Measurements from ENCODE around the gene RBFA. TPM values are rescaled to one million over a fixed set of nuclear protein-coding genes. Genes with fewer than 3 reads are reported as not detected.

RBFA gene, protein sequence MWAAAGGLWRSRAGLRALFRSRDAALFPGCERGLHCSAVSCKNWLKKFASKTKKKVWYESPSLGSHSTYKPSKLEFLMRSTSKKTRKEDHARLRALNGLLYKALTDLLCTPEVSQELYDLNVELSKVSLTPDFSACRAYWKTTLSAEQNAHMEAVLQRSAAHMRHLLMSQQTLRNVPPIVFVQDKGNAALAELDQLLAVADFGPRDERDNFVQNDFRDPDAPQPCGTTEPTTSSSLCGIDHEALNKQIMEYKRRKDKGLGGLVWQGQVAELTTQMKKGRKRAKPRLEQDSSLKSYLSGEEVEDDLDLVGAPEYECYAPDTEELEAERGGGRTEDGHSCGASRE
- total RNA-seq: 32.1 and 42.8 TPM in 2 replicates

DNA sequence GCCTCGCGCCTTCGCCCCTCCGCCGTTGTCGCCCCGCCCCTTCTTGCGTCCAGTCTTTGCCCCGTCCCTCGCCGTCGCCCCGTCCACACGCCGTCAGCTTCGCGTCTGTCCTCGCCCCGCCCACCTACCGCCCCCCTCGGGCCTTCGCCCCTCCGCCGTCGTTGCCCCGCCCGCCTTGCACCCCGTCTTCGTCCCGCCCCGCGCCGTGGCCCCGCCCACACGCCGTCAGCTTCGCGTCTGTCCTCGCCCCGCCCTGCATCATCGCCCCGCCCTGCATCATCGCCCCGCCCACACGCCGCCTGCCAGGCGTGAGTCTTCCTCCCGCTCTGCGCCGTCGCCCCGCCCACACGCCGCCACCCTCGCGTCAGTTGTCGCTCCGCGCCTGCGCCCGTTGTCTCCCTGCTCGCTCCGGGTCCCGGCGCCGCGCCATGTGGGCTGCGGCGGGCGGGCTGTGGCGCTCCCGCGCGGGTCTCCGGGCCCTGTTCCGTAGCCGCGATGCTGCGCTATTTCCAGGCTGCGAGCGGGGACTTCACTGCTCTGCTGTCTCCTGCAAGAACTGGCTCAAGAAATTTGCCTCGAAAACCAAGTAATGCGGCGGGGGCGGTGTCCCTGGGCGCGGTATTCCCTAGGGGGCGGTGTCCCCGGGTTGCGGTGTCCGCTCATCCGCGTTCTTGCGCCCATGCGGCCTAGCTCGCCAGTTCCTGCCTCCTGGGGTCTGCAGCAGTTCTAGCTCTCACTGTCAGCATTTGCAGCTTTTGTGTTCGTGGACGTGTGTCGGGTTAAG is at the start of gene RBFA:
TSS of gene RBFA (plus strand) at position 367 of the 784 bp plus-strand sequence. CDS start at position 429, 62 bp downstream.

DNA sequence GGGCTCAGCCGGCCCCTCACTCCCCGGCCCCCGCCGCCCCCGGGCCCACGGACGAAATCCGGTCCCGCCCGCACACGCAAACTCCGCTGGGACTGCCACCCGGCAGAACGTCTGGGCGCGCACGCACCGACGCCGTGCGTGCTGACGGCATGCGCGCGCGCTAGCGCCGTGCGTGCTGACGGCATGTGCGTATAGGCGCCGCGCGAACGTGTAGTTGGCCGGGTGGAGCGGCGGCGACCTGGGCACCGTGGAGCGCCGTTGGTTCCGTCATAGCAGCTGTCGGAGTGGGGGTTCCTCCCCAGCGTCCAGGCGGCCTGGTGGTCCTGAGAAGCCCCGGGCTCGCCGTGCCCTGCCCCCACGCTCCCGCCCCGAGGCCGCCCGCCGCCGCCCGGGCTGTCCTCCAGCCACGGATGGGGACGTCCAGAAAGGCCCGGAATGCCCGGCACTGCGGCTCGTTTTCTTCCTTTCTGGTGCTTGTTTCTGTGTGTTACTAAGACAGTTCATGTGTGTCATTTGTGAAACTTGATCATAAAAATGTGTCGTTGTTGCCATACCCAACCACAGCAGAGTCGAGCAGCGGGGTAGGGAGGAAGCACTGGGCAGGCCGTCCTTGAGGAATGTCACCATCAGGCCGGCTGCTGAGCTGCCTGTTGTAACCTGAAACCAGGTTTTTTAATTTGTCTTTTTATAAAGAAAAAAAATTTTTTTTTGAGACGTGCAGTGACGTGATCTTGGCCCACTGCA is 45.6 kb upstream of the RBFA start, which contains the start of gene TXNL4A:
TSS of gene TXNL4A (minus strand) at position 113 of the 744 bp plus-strand sequence. CDS start 171 bp downstream, outside the sequence.

Other genes starting within 250 kb of the RBFA start
- 0.43 and 0.69 TPM in 2 replicates for gene KCNG2, start 236.5 kb upstream of the RBFA start, total RNA-seq
- 39.0 and 40.0 TPM in 2 replicates for gene SLC66A2, start 82.8 kb upstream of the RBFA start, total RNA-seq
- 3.0 and 4.3 TPM in 2 replicates for gene HSBP1L1, start 69.8 kb upstream of the RBFA start, total RNA-seq
- gene TXNL4A, start 45.9 kb upstream of the RBFA start, total RNA-seq: 37.1 and 46.3 TPM in 2 replicates
- gene ADNP2, start 74.8 kb downstream of the RBFA start, total RNA-seq: 16.7 and 18.0 TPM in 2 replicates
- 66.8 and 69.8 TPM in 2 replicates for gene PARD6G, start 213.1 kb downstream of the RBFA start, total RNA-seq

Data from dermis lymphatic vessel endothelial cell (primary cell).